ENCODE measurements around the gene CNPY4. TPM values are rescaled to one million over a fixed set of nuclear protein-coding genes. Genes with fewer than 3 reads are reported as not detected.

Gene CNPY4
- total RNA-seq, 1 donor = 40.2 TPM

DNA sequence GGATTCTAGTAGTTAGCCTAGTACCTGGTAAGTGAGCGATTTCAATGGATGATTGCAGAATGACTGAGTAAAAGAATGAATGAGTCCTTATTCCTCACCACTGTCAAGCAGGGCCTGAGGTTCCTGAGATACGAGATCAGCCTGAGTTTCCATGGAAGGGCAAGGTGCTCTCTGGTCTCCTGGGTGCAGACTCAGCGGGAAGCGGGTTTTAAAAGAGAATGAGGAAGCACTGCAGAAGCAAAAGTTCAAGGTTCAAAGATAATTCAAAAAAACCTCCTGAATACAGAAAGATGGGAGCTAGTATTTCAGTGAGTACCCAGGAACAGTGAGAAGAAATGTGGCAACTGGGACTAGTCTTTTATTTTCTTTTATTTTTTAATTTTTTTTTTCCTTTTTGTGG, 42.2 kb upstream of the CNPY4 start:
- no peak overlapping the region for H3K4me3 ChIP-seq (ENCODE audit: low read depth, low read length)
- DNase-seq (ENCODE audit: low read depth) = no peak
- TF ChIP-seq CTCF (IDR thresholded peaks at IDR 0.05; ENCODE audit: insufficient read depth, low read depth, low read length) = no peak

GRCh38 chr7:100079024-100079560, 40.3 kb upstream of the CNPY4 start:
- no peak overlapping the region for H3K4me3 ChIP-seq (ENCODE audit: low read depth, low read length)
- no peak for DNase-seq (ENCODE audit: low read depth)
- no peak for TF ChIP-seq CTCF (IDR thresholded peaks at IDR 0.05; ENCODE audit: insufficient read depth, low read depth, low read length)

DNA sequence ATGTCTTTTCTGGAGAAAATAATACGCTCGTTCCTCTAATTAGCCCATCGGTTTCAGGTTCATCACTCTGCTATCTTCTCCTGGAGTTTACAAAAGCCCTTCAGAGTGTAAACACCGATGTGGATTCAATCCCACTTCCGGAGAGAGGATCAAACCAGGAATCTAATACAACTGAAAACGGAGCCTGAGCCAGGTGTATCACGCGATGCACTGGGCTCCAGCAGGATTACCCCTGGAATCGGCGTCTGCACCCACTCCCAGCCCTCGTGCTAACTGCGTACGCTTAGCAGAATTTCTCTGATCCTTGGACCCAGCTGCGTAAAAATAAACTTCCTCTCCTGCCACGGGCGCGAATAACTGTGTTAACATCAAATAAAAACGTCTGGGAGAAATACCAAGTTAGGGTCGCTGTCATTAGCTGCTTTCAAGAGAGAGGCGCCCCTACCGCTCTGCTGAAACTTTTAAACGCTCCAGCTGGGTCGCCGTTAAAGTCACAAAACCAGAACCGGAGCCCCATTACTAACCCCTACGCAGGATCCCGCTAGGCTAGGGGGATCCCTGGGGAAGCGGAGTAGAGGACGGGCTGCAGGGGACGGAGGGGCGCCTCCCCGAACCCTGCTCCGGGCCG, 38.4 kb upstream of the CNPY4 start:
- no peak for TF ChIP-seq CTCF (IDR thresholded peaks at IDR 0.05; ENCODE audit: insufficient read depth, low read depth, low read length)
- peak overlapping the region; percentile 97 for H3K4me3 ChIP-seq (ENCODE audit: low read depth, low read length)
- DNase-seq (ENCODE audit: low read depth) = peak; percentile 42

- peak within 1 kb of the TSS; percentile 97 for H3K4me3 ChIP-seq (ENCODE audit: low read depth, low read length)
- DNase-seq (ENCODE audit: low read depth) = peak; percentile 99
- TF ChIP-seq CTCF (IDR thresholded peaks at IDR 0.05; ENCODE audit: insufficient read depth, low read depth, low read length) = peak; percentile 83
These were observed 37.8 kb upstream of the CNPY4 start, which contains the start of gene ZNF3 for GRCh38 chr7:100081535-100082102. TSS of gene ZNF3 (minus strand) at chr7:100081723. CDS start at chr7:100077357, 4,366 bp downstream.

DNA sequence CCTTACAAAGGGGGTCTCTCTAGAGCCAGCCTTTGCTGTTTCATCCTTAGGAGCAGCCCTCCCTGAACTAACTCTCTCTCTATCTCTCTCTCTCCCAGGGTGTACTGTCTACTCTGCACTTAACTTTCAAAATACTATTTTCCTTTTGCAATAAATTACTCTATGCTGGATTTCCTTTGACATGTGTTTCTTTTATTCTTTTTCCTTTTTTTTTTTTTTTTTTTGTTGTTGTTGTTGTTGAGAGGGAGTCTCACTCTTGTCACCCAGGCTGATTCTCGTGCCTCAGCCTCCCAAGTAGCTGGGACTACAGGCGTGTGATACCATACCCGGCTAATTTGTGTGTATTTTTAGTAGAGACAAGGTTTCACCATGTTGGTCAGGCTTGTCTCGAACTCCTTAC, 36.5 kb upstream of the CNPY4 start:
- TF ChIP-seq CTCF (IDR thresholded peaks at IDR 0.05; ENCODE audit: insufficient read depth, low read depth, low read length) = no peak
- no peak for DNase-seq (ENCODE audit: low read depth)
- H3K4me3 ChIP-seq (ENCODE audit: low read depth, low read length) = no peak overlapping the region

DNA sequence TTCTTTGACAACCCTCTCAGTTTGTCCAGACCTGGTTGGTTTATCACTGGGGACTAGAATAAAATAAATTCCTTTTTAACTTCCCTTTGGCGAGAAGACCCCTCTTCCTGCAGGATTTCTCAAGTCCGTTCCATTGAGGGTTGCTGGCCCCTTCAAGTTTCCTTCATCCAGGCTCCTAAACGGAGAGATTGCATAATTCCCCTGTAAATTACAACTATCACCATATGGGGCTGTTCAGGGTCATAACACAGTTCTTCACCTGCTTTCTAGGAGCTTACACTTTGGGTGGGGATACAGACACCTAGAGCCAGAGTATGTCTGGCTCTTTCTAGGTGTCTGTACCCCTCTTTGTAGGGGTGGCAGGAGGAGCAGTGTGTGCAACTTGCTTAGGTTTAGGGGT, 33.9 kb upstream of the CNPY4 start:
- TF ChIP-seq CTCF (IDR thresholded peaks at IDR 0.05; ENCODE audit: insufficient read depth, low read depth, low read length) = no peak
- peak; percentile 70 for DNase-seq (ENCODE audit: low read depth)
- no peak overlapping the region for H3K4me3 ChIP-seq (ENCODE audit: low read depth, low read length)
